HG03159 (cell line): Measurements from ENCODE around the gene SLC43A2.
"Not testable (repeated sequence)": the region's sequence is repeated elsewhere in the genome, so short reads cannot be mapped to it uniquely, and the experiment has no call there.

Experiments
- ATAC-seq: cut with Tn5 transposase; IDR thresholded peaks from one replicate; pipeline ENCODE4 v1.9.1; 2021; ENCODE audit warnings: mild to moderate bottlenecking, moderate library complexity; ENCODE audit not compliant: unreplicated experiment

The SLC43A2 gene

DNA sequence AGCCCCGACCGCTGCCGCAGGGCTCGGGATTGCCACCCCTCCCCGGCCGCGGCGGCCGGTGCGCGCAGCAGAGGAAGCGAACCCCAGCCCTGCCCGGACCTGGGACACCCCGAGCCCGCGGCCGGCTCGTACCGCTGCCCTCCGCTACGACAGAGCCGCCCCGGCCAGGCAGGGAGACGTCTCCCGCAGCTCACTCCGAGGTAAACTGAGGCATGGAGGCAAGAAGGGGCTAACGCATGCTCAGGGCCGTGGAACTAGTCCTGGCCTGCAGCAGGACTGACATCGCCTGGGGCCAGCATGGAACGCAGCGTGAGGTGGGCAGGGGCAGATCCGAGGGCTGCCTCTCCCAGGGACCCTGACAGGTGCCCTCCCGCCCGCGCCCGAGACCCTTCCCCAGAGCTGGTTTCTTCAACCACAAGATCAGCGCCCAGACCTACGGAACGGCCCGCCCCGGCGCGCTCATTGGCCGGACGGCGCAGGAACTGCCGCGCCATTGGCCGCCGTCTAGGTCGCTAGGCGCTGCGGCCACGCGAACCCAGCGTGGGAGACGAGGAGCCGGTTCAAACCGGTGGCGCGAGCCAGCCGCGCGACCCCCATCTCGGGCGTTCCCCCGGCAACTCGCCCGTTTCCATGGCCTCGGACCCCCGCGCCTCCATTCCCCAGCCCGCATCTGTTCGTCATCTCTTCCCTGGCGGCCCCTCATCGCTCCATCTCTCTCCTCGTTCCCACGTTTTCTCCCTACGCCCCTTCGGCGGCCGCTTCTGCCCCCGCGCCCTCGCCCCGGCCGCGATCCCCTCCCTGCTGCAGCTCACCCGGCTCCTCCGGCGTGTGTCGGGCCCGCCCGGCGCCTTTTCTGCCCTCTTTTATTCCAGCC is at the start of gene SLC43A2:
Gene SLC43A2, minus strand, starts transcription at position 853 of the 874 bp plus-strand sequence. CDS start 960 bp downstream, outside the sequence.
- peak; percentile 53 for ATAC-seq

- ATAC-seq: no peak
Observed at GRCh38 chr17:1676401-1676800, 47.8 kb upstream of the SLC43A2 start.

DNA sequence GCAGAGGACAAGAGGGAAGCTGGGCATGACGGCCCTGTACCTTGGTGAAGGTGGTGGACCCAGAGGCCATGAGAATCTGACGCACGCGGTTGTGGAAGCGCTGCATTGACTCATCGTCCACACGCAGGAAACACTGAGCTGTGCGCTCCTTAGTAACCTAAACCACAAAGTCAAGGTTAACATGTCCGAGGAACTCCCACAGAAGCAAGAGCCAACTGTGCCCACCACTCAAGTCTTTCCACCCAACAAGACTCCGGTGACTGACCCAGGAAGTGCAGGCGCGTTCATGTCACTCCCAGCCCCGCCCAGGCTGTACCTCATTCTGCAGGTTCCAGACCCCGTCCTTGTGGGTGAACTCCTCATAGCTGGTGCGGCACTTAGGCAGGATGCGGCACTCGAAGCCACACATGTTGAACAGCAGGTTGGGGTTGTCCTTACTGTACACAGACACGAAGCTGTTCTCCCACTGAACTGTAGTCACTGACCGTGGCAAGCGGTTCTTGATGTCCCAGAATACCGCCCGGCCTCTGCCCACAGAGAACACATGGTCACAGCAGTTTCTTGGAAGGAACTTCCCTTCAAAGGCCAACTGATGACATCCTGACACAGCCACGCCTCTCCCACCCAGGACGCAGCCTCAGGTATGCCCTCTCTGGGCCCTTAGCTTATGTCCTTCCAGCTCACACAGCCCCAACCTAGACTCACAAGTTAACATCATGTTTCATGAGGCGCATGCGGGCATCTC is 44.6 kb upstream of the SLC43A2 start:
- ATAC-seq: no peak

- ATAC-seq: not testable (repeated sequence)
Observed at GRCh38 chr17:1663934-1664333, 35.3 kb upstream of the SLC43A2 start.

GRCh38 chr17:1661045-1661444 is 32.4 kb upstream of the SLC43A2 start:
- ATAC-seq: no peak

- no peak for ATAC-seq
Observed at GRCh38 chr17:1658100-1658499, 29.5 kb upstream of the SLC43A2 start.

DNA sequence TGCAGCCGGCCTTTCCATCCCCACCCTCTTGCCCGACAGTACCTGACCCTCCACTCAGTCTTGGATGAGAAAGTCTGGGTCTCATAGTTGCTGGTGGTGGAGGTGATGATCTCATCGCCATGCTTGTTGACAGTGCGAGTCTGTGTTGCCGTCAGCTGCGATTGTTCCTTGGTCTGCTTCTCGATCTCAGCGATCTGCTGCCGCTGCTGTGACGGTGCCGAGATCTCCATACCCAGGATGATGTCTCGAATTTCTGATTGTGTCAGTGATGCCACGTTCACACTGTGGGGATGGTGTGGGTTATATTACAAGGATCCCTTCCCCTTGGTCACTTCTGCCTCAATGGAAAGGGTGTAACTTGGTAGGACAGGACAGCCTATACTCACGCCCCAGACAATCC is 25.1 kb upstream of the SLC43A2 start:
- no peak for ATAC-seq

- not testable (repeated sequence) for ATAC-seq
Observed at GRCh38 chr17:1652794-1653193, 24.2 kb upstream of the SLC43A2 start.

- ATAC-seq: no peak
Observed at GRCh38 chr17:1651559-1651844, 22.9 kb upstream of the SLC43A2 start.

GRCh38 chr17:1650731-1651558 is 22.3 kb upstream of the SLC43A2 start:
- no peak for ATAC-seq

DNA sequence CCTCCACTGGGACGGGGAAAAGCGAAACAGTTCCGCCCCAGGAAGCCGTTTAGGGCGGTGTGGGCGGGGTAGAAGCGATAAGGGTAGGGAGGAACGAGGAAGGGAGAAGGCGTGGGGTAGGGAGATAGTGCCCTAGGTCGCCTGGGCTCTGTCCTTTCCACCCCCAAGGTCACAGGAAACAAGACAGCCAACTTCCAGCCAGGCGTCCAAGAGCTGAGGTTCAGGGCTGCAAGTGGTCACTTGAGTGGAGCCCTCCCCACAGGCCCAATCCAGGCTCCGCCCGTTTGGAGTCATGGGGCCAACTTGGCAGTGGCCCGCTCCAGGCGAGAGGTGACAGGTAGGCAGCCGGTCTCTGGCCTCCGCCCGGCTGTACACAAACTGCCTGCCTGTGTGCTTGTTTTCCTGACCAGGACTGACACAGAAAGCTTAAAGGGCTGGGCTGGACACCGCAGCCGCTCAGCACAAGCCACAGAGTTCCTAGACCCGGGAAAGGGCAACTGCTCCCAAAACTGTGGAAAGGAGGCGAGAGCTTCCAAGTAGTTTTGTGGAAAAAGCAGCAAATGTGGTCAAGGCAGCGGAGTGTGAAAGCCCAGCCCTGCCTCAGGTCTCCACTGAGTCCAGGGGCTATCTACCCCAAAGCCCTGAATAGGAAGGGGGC is 21.3 kb upstream of the SLC43A2 start, which contains the start of gene RILP:
Gene RILP, minus strand, starts transcription at position 23 of the 658 bp plus-strand sequence. CDS start 62 bp downstream, outside the sequence.
- ATAC-seq: no peak

DNA sequence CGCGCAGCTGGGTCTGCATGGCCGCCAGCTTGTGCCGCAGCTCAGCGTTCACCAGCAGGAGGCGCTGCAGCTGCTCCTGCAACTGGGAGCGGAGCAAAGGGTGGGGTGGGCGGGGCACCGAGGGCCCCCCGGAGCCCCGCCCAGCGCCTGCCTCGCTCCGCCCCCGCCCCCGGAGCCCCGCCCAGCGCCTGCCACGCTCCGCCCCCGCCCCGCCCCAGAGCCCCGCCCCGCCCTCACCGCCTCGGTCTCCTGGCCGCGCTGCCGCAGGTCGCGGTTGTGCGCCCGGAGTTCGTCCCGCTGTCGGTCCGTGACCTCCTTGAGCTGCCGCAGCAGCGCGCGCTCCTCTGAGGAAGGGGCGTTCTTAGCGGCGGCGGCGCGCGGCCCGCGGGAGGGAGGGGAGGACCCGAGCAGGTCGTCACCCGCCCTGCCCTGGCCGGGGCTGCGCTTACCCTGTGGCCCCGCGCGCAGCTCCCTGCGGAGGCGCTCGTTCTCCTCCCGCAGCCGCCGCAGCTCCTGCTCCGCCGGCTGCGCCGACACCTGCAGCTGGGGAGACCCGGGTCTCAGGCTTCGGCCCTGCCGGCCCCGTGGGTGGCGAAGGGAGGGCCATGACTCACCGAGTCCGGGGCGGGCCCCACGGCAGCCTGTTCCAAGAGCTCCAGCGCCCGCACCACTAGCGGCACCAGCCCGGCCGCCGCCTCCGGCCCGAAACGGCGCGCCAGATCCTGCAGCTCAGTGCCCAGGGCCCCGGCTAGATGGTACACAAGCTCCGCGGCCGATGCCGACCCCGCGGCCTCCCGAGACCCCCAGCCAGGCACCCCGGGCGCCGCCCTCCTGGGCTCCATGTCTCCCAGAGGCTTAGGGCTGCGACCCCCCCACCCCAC is 20.6 kb upstream of the SLC43A2 start:
- peak; percentile 51 for ATAC-seq

DNA sequence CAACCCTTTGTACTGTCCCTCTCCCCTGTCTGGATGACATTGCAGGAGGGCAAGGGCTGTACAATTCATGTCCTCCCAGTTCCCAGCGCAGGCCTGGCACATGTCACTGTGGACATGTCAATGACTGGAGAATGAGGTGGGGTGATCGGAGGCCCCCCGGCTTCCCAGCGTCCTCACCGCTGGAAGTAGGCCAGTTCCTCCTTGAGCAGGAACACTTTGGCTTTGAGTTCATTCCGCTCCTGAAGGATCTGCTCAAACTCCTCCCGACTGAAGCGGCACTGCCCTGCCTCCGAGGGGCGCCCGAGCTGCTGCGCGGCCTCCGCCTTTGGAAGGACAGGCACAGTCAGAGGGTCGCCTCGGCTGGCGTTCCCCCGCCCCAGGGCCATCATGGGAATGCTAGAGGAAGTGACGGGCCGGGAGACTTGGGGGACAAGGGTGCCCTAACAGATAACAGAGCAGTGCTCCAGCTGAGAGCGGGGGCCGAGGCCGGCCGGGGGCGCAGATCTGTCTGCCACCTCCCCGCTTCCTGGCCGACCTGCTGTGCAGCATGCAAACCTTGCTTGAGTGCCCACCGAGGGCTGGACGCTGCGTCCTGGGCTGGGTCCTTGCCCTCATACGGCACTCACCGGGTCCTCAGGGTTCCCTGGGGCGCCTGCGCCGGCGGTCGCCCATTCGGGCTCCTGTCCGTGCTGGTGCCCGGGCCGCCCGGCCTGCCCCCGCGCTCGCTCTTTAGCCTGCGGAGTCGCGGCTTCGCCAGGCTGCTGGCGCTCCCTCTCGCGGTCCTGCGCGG is 19.7 kb upstream of the SLC43A2 start:
- ATAC-seq: peak; percentile 9

- ATAC-seq: no peak
Observed at GRCh38 chr17:1647802-1648171, 19.2 kb upstream of the SLC43A2 start.

- no peak for ATAC-seq
Observed at GRCh38 chr17:1646199-1646875, 17.7 kb upstream of the SLC43A2 start.

- ATAC-seq: no peak
Observed at GRCh38 chr17:1645207-1646171, 16.9 kb upstream of the SLC43A2 start, which contains the start of gene SCARF1. TSS of gene SCARF1 (minus strand) at chr17:1645732. CDS start at chr17:1645697, 35 bp downstream.
